Measurements from ENCODE around the gene MRFAP1.

GRCh38 chr4:6603128-6603527, 37.4 kb upstream of the MRFAP1 start:
- TF ChIP-seq CTCF (conservative IDR thresholded peaks at IDR 0.05) (no peak), ZFX (IDR thresholded peaks at IDR 0.05) (no peak)
